ENCODE measurements around the gene DCC.

Gene DCC

DNA sequence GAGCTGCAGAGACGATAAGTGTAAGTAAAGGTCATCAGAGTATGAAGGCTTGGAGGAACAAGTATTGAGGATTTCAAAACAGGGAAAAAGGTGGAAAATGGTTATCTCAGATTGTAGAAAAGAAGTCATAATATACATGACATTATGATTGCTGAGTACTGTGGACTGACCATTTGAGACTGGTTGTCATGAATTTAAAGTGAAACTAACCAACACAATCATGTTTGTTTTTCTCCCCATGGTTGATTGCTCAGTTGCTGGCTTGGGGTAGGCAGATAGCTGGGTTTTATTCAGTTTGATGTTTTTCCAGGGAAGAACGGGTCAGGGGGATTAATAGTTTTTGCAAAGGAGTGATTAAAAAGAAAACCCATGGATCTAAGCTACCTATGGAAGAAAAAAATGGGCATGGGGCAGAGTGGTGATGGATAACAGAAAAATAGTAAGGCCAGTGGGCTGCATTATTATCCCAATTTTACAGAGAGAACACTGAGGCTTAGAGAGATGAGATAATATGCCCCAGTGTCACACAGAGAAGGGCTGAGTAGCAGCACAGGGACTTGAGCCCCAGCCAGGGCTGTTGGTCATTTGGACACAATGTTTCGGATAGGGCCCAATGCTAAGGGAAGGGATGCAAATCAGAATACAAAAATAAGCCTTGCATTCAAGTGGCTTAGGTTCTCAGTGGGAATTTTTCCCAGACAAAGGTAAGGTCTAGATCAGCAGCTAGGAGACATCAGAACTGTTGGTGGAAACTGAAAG is 885.7 kb downstream of the DCC start:
- no peak for DNase-seq

GRCh38 chr18:53234610-53235009 is 894.6 kb downstream of the DCC start:
- DNase-seq (no peak), ATAC-seq (no peak)

More for the DNA sequence above, 885.7 kb downstream of the DCC start:
- ATAC-seq = no peak

- ATAC-seq (no peak), DNase-seq (no peak)
Measured at GRCh38 chr18:53241161-53241560, 901.2 kb downstream of the DCC start.

GRCh38 chr18:53253789-53254188 is 913.8 kb downstream of the DCC start:
- no peak for DNase-seq
- ATAC-seq = no peak

DNA sequence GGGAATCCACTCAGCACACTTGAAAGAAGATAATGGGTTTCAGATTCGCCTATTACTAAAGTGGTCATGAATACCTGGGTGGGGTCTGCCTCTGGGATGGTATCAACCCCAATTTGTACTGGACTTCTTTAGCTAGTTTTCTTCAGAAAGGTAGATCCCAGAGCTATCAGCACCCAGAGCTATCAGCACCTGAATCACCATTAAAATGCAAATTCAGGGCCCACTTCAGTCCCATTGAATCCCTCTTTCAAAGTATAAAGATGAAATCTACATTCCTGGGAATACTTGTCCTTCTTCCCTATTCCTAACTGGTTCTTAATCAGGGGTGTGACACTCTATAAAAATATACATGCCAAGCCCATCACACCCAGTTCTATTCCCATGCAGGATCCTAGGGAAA is 914.3 kb downstream of the DCC start:
- ATAC-seq (no peak), DNase-seq (no peak)

- DNase-seq = no peak
- ATAC-seq = no peak
Measured at GRCh38 chr18:53261241-53261640, 921.2 kb downstream of the DCC start.

DNA sequence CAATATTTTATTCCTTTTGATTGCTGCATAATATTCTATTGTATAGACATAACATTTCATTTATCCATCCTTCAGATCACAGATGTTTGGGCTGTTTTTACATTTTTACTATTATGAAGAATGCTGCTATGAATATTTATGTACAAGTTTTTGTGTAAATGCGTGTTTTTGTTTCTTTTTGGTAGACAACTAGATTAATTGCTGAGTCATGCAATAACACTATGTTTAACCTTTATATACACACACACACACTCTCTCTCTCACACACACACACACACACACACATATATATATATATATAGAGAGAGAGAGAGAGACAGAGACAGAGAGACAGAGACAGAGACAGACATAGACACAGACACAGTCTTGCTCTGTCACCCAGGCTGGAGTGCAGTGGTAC is 926.9 kb downstream of the DCC start:
- DNase-seq = no peak
- ATAC-seq = no peak

DNA sequence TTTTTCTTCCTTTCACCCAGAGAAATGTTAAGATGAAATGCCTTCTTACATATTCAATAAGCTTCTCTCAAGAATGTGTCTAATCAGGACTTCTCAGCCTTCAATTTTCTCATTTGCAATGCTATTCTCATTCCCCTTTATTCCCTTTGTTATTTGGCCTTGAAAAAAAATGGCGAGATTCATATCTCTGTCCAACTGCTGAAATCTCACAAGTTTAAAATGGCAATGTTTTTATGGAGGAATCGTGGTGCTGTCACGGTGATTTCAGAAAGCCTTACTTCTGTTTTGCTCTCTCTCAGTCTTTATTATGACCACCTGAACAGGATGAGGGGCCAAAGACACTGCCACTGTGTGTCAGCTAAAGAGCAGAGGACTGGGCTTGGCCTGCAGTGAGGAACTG is 928.5 kb downstream of the DCC start:
- DNase-seq (no peak), ATAC-seq (no peak)

DNA sequence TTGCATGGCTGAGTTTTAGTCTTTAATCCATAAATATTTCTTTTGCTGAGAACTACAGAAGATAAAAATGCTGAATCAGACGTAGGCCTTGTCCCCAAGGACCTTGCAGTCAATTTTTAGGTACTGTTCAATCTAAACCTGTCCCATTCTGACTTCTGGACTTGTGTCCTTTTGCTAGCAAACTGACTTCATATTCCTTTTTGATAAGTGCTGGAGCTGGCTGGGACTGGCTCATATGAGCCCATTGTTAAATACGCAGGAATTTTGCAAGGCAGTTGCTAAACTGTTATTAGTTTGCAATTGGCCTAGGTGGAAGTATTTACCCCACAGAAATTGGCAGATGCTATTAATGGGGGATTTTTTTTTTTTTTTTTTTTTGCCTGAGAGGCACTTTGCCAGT is 941.4 kb downstream of the DCC start:
- ATAC-seq = no peak

DNA sequence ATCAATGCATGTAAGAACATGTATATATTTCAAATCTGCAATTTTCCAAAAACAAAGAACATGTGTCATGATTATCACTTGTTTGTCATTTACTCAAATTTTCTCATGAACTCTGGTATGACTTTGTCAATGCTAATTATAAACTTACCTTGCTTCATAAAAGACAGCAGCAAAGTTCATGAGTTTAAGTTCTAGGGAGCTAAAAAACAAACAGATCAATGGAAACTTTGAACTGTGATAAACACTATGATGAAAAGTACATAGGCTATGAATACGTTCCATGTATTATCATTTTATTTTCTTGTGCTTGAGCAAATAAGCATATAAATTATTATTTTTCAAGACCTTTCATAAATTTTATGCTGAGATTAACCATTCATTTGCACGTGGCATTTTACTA is 943.7 kb downstream of the DCC start:
- no peak for DNase-seq
- ATAC-seq = no peak

More for the DNA sequence above, 941.4 kb downstream of the DCC start:
- no peak for DNase-seq

GRCh38 chr18:53305461-53305860 is 965.5 kb downstream of the DCC start:
- DNase-seq (no peak), ATAC-seq (no peak)

- ATAC-seq = no peak
- no peak for DNase-seq
Measured at GRCh38 chr18:53319628-53320027, 979.6 kb downstream of the DCC start.

DNA sequence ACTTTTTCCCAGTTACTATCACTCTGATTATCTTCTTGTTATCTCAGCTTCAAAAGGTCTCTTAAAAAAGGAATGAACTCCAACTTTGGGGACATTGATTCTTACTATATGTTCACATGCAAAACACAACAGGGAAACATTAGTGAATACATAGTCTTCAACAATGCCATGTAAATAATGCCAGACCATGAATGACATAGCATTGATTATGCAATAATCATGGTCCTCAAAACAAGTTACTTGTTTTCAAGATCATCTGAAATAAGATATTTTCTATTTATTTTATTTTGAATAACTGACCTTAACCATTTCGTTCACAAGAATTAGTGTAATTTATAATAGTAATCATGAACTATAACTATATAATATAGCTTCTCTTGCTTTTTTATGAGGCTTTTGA is 982.2 kb downstream of the DCC start:
- ATAC-seq = no peak

DNA sequence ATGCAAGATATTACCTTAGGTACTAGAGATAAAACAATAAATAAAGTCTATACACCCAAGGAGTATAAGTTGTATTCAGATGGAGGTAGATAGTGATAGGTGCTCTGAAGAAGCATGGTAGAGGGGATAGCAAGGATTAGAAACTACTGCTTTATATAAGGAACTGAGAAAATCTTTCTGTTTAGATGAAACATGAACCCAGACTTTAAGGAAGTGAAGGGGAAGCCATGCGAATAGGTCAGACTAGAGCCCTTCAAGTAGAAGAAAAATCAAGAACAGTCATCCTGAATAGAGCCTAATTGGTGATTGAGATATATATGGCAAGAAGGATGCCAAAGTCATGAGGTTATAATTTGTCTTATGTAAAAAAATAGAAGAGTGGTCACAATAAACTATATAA is 984.4 kb downstream of the DCC start:
- ATAC-seq (no peak), DNase-seq (no peak)

More for the DNA sequence above, 982.2 kb downstream of the DCC start:
- DNase-seq = no peak

DNA sequence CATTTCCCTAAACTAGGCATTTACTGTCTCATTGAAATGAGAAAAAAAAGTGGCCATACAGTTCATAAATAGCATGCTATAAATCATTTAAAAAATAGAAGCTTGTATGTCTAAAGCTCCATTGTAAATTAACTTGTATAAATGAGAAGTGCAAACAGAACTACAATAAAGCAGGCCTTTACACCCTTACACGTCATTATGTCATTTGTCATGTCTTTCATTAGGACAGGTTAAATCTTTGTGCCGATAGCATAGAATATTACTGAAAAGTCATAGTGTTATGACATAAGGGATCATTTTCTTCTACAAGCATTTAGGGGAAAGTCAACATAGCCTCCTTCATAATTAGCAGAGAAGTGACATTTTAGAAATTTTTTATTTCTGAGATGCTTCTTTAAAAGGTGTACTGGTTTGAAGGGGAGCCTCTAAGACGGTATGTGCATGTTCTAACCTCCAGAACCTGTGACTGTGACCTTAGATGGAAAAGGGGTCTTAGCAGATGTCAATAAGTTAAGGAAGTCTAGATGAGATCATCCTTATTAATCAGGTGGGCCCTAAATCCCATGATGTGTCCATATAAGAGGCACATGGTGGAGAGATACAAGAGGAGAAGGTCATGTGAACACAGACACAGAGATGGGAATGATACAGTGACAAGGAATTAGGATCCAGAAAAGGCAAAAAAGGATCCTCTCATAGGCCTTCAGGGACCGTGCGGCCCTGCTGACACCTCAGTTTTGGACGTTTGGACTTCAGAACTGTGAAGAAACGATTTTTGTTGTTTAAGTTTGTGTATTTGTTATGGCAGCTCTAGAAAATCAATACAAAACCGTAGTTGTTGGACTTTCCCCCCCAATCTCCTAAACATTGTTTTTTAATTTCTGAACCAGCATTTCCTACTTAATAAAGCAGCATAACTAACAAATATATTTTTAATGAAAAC is 1020.8 kb downstream of the DCC start:
- DNase-seq = no peak

GRCh38 chr18:53375621-53376020 is 1035.6 kb downstream of the DCC start:
- DNase-seq = no peak
- no peak for ATAC-seq

More for the DNA sequence above, 1020.8 kb downstream of the DCC start:
- no peak for ATAC-seq

DNA sequence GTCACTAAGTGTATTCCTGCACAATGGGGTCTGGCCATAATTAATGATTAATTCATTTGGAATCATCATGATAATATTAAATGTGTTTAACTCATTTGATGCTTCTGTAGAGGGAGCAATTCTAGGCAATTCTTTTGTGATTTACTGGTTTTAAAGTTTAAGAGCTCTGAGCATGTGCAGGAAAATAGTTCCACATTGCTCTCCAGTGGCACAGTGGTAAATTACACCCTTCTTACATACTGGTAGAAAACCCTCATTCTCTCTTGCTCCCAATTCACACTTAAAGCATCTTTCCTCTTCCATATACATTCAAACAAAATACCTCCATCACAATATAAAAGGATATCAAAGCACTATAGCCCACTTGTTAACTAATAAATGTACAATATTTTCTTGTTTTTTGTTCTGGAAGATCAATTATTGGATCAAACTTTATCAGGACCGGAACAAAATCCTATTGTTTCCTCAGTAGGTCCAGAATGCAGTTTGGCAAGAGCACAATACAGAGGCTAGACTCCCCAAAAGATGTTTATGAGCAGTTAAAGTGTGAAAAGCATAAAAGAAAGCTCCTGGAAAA is 1040.2 kb downstream of the DCC start:
- ATAC-seq = no peak

DNA sequence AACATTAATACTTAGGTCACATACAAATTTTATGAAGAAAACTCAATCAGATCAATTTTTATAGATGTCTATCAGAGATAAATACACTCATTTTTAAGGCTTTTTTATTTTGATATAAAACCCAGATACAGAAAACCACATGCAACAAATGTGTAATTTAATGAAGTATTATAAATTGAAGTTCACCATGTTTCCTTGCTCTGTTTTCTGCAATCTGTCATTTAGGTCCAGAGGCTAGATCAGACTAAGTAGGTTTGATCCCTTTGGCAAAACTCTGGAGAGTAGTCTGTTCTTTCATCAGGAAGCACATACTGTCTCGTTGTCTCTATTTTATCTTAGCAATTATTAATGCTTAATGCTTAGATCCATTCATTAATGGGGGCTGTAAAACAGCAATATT is 1042.9 kb downstream of the DCC start:
- no peak for DNase-seq
- no peak for ATAC-seq

More for the DNA sequence above, 1040.2 kb downstream of the DCC start:
- no peak for DNase-seq

DNA sequence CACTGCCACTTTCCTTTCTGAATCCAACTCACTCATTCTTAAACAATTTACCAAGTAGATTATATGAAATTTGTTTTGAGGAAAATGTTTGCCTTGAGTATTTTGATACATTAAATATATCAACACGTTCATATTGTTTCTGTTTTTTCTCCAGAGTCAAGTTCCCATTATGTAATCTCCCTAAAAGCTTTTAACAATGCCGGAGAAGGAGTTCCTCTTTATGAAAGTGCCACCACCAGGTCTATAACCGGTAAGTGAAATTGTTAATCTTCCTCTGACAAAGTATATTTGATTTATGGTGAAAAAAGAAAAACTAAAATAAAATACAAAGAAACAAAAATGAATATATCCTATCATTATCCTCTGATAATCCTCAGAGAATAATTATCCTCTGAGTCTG is 1045.9 kb downstream of the DCC start:
- DNase-seq (no peak), ATAC-seq (no peak)

DNA sequence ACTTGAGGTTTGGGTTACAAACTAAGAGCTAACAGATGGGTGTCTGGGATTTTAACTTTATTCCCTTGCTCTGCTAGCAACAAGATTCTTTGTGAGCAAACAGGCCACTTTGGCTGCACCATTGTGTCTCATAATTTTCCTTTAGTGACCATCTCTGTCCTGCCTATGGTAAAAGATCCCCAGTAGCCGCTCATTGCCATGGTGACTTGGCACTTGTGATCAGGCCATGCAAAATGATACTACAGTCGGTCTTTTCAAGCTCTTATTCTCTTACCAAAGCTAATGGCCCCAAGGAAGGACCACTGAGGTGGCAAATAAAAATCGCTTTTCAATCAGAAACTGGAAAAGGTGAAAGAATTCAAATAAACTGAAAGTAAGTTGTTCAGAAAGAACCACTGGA is 1047.6 kb downstream of the DCC start:
- no peak for DNase-seq
- ATAC-seq = no peak

DNA sequence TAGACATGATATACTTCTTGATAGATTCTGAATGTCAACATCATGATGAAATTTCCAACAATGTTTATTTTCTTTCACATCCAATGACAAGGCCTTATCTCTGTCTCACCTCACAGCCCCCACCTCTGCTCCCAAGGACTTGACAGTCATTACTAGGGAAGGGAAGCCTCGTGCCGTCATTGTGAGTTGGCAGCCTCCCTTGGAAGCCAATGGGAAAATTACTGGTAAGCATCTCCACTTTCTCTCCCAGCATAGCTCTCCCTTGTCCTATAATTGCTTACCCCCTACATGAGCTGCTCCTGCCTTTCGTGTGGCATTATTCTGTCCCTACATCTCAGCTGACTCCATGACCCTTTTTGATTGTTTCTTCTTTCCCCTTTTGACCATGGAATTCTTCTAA is 1062.7 kb downstream of the DCC start:
- ATAC-seq (no peak), DNase-seq (no peak)

DNA sequence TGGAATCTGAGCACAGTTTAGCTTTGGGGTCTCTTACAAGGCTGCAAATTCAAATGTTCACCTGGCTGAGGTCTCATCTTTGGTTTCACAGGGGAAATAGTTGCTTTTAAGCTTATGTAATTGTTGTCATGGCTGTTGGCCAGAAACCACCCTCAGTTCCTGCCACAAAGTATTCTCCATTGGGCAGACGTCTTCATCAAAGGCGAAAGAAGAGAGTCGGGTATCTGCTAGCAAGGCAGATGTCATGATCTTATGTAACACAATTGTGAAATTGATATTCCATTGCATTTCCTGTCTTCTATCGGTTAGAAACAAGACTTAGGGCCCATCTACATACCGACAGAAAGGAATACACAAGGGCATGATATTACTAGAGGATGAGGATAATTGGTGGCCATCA is 1068.3 kb downstream of the DCC start:
- DNase-seq = no peak

DNA sequence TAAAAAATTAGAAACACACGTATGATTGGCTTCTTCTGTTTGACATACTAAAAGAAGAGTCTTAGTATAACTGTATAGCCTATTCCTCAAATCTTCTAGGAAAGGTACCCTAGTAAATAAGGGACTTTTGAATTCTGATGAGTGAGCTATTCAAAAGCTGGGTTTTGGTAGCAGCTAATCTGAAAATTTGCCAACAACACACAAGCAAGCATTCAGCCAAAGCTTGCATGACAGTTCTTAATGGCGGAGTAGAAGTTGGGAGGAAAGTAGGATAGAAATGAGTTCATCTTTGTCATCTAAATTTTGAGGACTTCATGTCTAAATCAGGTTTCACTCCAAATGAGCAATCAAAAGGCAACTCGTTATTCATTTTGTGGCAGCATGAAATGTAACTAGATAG is 1071.5 kb downstream of the DCC start:
- DNase-seq = no peak
- no peak for ATAC-seq

More for the DNA sequence above, 1068.3 kb downstream of the DCC start:
- ATAC-seq = no peak

Measured in stimulated activated naive CD8-positive, alpha-beta T cell treated with anti-CD3 and anti-CD28 coated beads, Interleukin-15, Interleukin-2, amounts not matched to agents 100 U/mL and 50 U/mL, for 24 hours (primary cell).